Measurements from ENCODE around the gene CBLIF. TPM values are rescaled to one million over a fixed set of nuclear protein-coding genes. Genes with fewer than 3 reads are reported as not detected.
"Not testable (repeated sequence)": the region's sequence is repeated elsewhere in the genome, so short reads cannot be mapped to it uniquely, and the experiment has no call there.

CBLIF gene
- not detected in 2 replicates for total RNA-seq (2021)
- Bru-seq, nascent RNA: not detected
- not detected for BruChase-seq, experiment 1, labeled RNA remaining after a 2-hour chase
- not detected for BruChase-seq, experiment 2, labeled RNA remaining after a 6-hour chase
- long read RNA-seq: 0 reads

DNA sequence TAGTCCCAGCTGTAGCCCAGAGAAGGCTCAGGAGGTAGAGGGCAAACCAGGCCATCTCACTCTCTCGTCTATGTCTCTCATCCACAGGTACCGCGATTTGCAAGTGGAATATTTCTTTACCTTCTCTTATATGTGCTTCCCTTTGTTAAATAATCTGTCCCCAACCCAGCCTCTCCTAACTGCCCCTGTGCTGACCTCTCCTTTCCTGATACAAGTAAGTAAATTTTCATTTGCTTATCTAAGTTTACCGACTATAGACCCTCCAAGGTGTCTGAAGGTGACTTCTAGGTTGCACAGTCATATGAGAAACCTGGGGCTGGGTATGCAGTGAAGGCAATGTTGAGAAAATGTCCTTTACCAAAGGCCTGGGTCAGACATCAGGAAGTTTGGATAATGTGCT, at the start of gene CBLIF:
TSS of gene CBLIF (minus strand) at position 101 of the 400 bp plus-strand sequence. CDS start at position 55, 46 bp downstream.
- no peaks in the 10 kb centered on the region for H3K9me3 ChIP-seq (ENCODE audit: insufficient read depth, low read depth)
- H3K4me2 ChIP-seq: no peak within 1 kb of the TSS
- no peaks in the 10 kb centered on the region for H4K20me1 ChIP-seq (ENCODE audit: insufficient read depth)
- H3F3A ChIP-seq (ENCODE audit: insufficient read depth, low read depth): no peaks in the 10 kb centered on the region
- POLR2A ChIA-PET (ENCODE audit: unreplicated experiment): no interaction called here
- BruUV-seq (replicated peaks): no TSS peak
- no peak within 1 kb of the TSS for H3K4me3 ChIP-seq
- H3K27ac ChIP-seq: no peak within 1 kb of the TSS
- no peaks in the 10 kb centered on the region for H3K79me2 ChIP-seq (ENCODE audit: low read depth)
- H3K36me3 ChIP-seq (ENCODE audit: low read depth): no peaks in the 10 kb centered on the region
- no peak within 1 kb of the TSS for H2AFZ ChIP-seq
- CTCF ChIA-PET: no interaction called here
- H3K9me2 ChIP-seq (ENCODE audit: insufficient read depth): no peaks in the 10 kb centered on the region
- TF ChIP-seq, protein P1, sequence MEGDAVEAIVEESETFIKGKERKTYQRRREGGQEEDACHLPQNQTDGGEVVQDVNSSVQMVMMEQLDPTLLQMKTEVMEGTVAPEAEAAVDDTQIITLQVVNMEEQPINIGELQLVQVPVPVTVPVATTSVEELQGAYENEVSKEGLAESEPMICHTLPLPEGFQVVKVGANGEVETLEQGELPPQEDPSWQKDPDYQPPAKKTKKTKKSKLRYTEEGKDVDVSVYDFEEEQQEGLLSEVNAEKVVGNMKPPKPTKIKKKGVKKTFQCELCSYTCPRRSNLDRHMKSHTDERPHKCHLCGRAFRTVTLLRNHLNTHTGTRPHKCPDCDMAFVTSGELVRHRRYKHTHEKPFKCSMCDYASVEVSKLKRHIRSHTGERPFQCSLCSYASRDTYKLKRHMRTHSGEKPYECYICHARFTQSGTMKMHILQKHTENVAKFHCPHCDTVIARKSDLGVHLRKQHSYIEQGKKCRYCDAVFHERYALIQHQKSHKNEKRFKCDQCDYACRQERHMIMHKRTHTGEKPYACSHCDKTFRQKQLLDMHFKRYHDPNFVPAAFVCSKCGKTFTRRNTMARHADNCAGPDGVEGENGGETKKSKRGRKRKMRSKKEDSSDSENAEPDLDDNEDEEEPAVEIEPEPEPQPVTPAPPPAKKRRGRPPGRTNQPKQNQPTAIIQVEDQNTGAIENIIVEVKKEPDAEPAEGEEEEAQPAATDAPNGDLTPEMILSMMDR (conservative IDR thresholded peaks at IDR 0.05): no peak
- no peak for TF ChIP-seq EZH2 (IDR thresholded peaks at IDR 0.05; ENCODE audit: low read depth)
- no peaks in the 10 kb centered on the region for H3K27me3 ChIP-seq (ENCODE audit: insufficient read depth, low read depth)
- intact Hi-C loops (cut with micrococcal nuclease; ENCODE audit: unreplicated experiment): no loop called here
- DNase-seq: no peak
- H3K4me1 ChIP-seq (replicated peaks; ENCODE audit: insufficient read depth): no peaks in the 10 kb centered on the region

DNA sequence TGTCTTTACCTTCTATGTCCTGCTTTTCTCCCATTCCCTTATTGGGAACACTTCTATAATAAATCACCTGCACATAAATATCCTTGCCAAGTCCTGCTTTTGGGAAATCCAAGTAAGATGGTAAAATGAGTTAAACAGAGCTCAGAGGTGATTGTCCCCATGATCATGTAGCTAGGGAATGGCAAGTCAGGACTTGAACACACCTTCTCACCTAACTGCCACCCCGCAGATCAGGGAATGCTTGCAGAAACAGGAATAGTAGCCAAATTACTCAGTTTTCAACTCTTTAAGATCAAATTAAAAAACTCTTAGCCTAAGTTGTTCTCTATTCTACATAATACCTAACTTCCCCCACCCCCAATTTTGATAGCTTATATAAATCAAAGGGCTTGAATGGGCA, 49.3 kb upstream of the CBLIF start:
- H3K4me3 ChIP-seq: no peak overlapping the region
- CTCF ChIA-PET: no interaction called here

DNA sequence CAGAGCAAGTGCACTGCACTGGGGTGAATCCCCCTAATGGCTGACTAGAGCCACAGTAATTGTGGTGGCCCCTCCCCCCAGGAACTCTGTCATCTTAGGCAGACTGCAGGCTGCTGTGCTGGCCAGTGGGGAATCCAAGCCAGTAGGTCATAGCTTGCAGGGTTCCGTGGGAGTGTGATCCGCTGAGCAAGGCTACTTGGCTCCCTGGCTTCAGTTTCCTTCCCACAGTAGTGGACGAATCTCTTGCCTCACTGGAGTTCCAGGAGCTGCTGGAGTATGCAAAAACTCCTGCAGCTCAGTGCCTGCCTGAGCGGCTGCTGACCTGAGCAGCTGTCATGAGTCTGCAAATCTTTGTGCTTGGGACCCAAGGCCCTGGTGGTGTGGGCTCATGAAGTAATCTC, 46.5 kb upstream of the CBLIF start:
- H3K27ac ChIP-seq: no peak overlapping the region
- no peaks in the 10 kb centered on the region for H3K27me3 ChIP-seq (ENCODE audit: insufficient read depth, low read depth)
- no peak overlapping the region for H3K4me2 ChIP-seq
- H3F3A ChIP-seq (ENCODE audit: insufficient read depth, low read depth): no peaks in the 10 kb centered on the region
- H3K4me1 ChIP-seq (replicated peaks; ENCODE audit: insufficient read depth): no peaks in the 10 kb centered on the region
- H3K9me3 ChIP-seq (ENCODE audit: insufficient read depth, low read depth): 0 out of 2 replicates have a peak, but pooled peaks cover 6% of the 10 kb centered on the region
- intact Hi-C loops (cut with micrococcal nuclease; ENCODE audit: unreplicated experiment): no loop called here
- POLR2A ChIA-PET (ENCODE audit: unreplicated experiment): no interaction called here
- H3K9me2 ChIP-seq (ENCODE audit: insufficient read depth): no peaks in the 10 kb centered on the region
- no peaks in the 10 kb centered on the region for H3K36me3 ChIP-seq (ENCODE audit: low read depth)
- no peak overlapping the region for H2AFZ ChIP-seq
- CTCF ChIA-PET: no interaction called here
- H4K20me1 ChIP-seq (ENCODE audit: insufficient read depth): no peaks in the 10 kb centered on the region
- BruUV-seq (replicated peaks): no TSS peak
- H3K79me2 ChIP-seq (ENCODE audit: low read depth): no peaks in the 10 kb centered on the region
- H3K4me3 ChIP-seq: no peak overlapping the region
- TF ChIP-seq, protein P1 (conservative IDR thresholded peaks at IDR 0.05): no peak
- no peak for TF ChIP-seq EZH2 (IDR thresholded peaks at IDR 0.05; ENCODE audit: low read depth)
- no peak for DNase-seq

More for the DNA sequence above, 49.3 kb upstream of the CBLIF start:
- no peaks in the 10 kb centered on the region for H4K20me1 ChIP-seq (ENCODE audit: insufficient read depth)
- no peak overlapping the region for H3K4me2 ChIP-seq
- POLR2A ChIA-PET (ENCODE audit: unreplicated experiment): interaction anchor here (0.7 kb wide), 1 partner anchor 827 kb away, joined by 11 read pairs; no protein-coding TSS in a partner anchor
- H3K27ac ChIP-seq: no peak overlapping the region
- H3K79me2 ChIP-seq (ENCODE audit: low read depth): no peaks in the 10 kb centered on the region
- DNase-seq: no peak
- TF ChIP-seq, protein P1 (conservative IDR thresholded peaks at IDR 0.05): no peak
- no peak for TF ChIP-seq EZH2 (IDR thresholded peaks at IDR 0.05; ENCODE audit: low read depth)
- no peaks in the 10 kb centered on the region; the same call in 1 of the 2 replicates for H3K9me2 ChIP-seq (ENCODE audit: insufficient read depth)
- no peaks in the 10 kb centered on the region for H3K36me3 ChIP-seq (ENCODE audit: low read depth)
- no peaks in the 10 kb centered on the region for H3K4me1 ChIP-seq (replicated peaks; ENCODE audit: insufficient read depth)
- intact Hi-C loops (cut with micrococcal nuclease; ENCODE audit: unreplicated experiment): no loop called here
- H3K27me3 ChIP-seq (ENCODE audit: insufficient read depth, low read depth): no peaks in the 10 kb centered on the region
- H3F3A ChIP-seq (ENCODE audit: insufficient read depth, low read depth): no peaks in the 10 kb centered on the region
- no TSS peak for BruUV-seq (replicated peaks)
- no peaks in the 10 kb centered on the region for H3K9me3 ChIP-seq (ENCODE audit: insufficient read depth, low read depth)
- no peak overlapping the region for H2AFZ ChIP-seq

DNA sequence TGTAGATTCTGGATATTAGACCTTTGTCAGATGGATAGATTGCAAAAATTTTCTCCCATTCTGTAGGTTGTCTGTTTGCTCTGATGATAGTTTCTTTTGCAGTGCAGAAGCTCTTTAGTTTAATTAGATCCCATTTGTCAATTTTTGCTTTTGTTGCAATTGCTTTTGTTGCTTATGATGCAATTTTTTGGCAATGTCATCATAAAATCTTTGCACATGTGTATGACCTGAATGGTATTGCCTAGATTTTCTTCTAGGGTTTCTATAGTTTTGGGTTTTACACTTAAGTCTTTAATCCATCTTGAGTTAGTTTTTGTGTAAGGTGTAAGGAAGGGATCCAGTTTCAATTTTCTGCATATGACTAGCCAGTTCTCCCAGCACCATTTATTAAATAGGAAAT, 41.9 kb upstream of the CBLIF start:
- H3K4me3 ChIP-seq; H3K36me3 ChIP-seq (ENCODE audit: low read depth); H2AFZ ChIP-seq; H4K20me1 ChIP-seq (ENCODE audit: insufficient read depth); H3K79me2 ChIP-seq (ENCODE audit: low read depth); H3K27me3 ChIP-seq (ENCODE audit: insufficient read depth, low read depth); H3K4me1 ChIP-seq (replicated peaks; ENCODE audit: insufficient read depth); BruUV-seq (replicated peaks); H3K27ac ChIP-seq; H3F3A ChIP-seq (ENCODE audit: insufficient read depth, low read depth); H3K9me2 ChIP-seq (ENCODE audit: insufficient read depth); DNase-seq; H3K4me2 ChIP-seq; H3K9me3 ChIP-seq (ENCODE audit: insufficient read depth, low read depth); intact Hi-C loops (cut with micrococcal nuclease; ENCODE audit: unreplicated experiment); POLR2A ChIA-PET (ENCODE audit: unreplicated experiment); CTCF ChIA-PET: not testable (repeated sequence)
